ENCODE results near the gene KRT17.
"Not testable (repeated sequence)": the region's sequence is repeated elsewhere in the genome, so short reads cannot be mapped to it uniquely, and the experiment has no call there.

The KRT17 gene

GRCh38 chr17:41631898-41632285 is 7.5 kb upstream of the KRT17 start:
- DNase-seq (ENCODE audit: low read depth), result no peak
- TF ChIP-seq, protein P1, sequence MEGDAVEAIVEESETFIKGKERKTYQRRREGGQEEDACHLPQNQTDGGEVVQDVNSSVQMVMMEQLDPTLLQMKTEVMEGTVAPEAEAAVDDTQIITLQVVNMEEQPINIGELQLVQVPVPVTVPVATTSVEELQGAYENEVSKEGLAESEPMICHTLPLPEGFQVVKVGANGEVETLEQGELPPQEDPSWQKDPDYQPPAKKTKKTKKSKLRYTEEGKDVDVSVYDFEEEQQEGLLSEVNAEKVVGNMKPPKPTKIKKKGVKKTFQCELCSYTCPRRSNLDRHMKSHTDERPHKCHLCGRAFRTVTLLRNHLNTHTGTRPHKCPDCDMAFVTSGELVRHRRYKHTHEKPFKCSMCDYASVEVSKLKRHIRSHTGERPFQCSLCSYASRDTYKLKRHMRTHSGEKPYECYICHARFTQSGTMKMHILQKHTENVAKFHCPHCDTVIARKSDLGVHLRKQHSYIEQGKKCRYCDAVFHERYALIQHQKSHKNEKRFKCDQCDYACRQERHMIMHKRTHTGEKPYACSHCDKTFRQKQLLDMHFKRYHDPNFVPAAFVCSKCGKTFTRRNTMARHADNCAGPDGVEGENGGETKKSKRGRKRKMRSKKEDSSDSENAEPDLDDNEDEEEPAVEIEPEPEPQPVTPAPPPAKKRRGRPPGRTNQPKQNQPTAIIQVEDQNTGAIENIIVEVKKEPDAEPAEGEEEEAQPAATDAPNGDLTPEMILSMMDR (conservative IDR thresholded peaks at IDR 0.05; ENCODE audit: control insufficient read depth, insufficient read depth, low read depth, low read length), result no peak
- H3K4me3 ChIP-seq (ENCODE audit: control insufficient read depth, low read depth, low read length), result no peak overlapping the region

DNA sequence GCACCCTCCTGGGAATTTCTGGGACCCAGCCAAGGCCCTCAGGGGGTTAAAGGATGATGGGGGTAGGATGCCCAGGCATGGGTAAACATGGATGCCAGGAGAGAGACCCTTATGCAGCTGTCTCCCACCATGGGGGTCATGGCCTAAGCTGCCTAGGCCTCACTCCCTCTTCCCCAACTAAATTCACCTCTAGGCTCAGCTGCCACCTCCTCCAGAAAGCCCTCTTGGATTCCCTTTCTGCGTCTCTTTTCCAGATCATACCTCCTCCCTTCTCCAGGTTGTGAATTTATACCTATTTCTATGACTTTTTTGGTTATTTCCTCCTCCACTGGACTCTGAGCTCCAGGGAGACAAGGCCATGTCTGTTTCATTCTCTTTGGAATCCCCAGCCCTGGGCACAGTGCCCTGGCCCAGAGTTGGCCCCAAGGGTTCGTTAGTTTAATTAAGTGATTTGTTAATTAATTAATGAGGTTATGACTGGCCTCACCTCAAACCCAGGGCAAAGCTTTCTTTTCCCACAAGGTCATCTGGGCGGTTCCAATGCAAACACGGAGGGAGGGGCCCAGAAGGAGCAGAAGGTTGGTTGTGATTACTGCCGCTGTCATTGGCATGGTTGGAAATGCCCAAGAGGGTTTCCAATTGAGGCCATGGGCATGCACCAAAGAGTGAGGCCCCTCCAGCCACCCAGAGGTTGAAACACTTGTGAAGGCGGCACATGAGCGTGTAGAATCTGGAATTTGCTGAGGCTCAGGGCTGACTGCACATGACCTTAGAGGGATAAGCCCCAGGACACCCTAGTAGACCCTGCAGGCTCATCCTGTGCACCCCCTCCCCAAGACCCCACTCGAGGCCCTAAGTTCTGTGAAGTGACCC is 6.9 kb upstream of the KRT17 start:
- TF ChIP-seq, protein P1 (conservative IDR thresholded peaks at IDR 0.05; ENCODE audit: control insufficient read depth, insufficient read depth, low read depth, low read length), result no peak
- H3K4me3 ChIP-seq (ENCODE audit: control insufficient read depth, low read depth, low read length), result no peak overlapping the region
- no peak for DNase-seq (ENCODE audit: low read depth)

GRCh38 chr17:41629826-41630670 is 5.7 kb upstream of the KRT17 start:
- TF ChIP-seq, protein P1 (conservative IDR thresholded peaks at IDR 0.05; ENCODE audit: control insufficient read depth, insufficient read depth, low read depth, low read length), result no peak
- H3K4me3 ChIP-seq (ENCODE audit: control insufficient read depth, low read depth, low read length), result no peak overlapping the region
- DNase-seq (ENCODE audit: low read depth), result no peak

DNA sequence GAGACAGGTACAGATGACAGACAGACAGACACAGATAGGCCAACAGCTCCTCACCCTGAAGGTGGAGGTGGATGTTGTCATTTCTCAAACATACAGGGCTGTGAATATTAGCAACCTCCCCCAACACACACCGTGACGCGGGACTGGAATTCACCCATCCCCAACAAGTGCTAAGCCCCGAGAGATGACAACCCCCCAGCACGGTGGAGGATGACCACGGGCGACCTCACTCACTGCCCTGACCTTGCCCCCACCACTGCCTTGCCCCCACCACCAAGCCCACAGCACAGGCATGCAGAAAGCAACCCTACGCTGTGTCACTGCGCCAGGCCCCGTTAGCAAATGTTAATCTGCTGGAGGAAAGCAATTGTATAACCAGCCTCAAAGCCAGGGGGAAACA is 4.9 kb upstream of the KRT17 start:
- DNase-seq (ENCODE audit: low read depth), result no peak
- TF ChIP-seq, protein P1 (conservative IDR thresholded peaks at IDR 0.05; ENCODE audit: control insufficient read depth, insufficient read depth, low read depth, low read length), result no peak
- H3K4me3 ChIP-seq (ENCODE audit: control insufficient read depth, low read depth, low read length), result no peak overlapping the region

DNA sequence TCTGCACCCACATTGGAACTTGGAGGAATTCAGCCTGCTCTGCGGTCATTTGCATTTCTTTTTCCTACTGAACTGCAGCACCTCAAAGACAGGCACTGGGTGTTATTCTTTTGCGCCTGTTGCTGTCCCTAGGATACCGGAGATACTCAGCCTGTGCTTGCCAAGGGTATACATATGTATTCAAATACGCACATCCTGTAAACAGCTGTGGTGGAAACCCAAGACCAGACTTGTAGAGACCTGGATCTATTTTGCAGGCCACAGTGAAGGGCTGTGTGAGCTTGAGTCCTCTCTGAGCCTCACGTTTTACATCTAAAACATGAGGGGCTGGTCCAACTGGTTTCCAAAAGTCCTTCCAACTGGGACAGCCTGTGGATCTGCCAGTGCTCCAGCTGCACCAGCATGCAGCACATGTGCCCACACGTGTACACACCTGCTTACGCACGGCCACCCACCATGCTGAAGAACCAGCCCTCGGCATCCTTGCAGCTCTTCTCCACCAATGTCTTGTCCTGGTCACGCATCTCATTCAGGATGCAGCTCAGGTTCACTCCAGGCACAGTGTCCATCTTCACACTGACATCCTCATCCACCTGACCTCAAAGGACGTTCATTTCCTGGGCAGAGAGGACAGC is 4.4 kb upstream of the KRT17 start:
- not testable (repeated sequence) for H3K4me3 ChIP-seq (ENCODE audit: control insufficient read depth, low read depth, low read length); DNase-seq (ENCODE audit: low read depth)

DNA sequence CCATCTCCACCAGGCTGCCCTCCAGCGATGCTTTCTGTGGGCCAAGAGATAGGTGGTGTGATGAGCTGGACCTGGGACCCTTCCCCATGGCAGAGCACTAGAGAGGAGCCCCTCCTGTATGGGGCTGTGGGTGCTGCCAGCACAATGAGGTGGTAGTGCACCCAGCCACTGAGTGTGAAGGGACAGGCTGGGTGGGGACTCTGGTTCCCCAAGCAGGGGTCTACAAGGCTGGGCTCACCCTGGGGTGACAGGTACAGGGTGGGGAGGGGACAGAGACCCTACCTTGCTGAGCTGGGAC is 3.6 kb upstream of the KRT17 start:
- not testable (repeated sequence) for DNase-seq (ENCODE audit: low read depth); H3K4me3 ChIP-seq (ENCODE audit: control insufficient read depth, low read depth, low read length)

DNA sequence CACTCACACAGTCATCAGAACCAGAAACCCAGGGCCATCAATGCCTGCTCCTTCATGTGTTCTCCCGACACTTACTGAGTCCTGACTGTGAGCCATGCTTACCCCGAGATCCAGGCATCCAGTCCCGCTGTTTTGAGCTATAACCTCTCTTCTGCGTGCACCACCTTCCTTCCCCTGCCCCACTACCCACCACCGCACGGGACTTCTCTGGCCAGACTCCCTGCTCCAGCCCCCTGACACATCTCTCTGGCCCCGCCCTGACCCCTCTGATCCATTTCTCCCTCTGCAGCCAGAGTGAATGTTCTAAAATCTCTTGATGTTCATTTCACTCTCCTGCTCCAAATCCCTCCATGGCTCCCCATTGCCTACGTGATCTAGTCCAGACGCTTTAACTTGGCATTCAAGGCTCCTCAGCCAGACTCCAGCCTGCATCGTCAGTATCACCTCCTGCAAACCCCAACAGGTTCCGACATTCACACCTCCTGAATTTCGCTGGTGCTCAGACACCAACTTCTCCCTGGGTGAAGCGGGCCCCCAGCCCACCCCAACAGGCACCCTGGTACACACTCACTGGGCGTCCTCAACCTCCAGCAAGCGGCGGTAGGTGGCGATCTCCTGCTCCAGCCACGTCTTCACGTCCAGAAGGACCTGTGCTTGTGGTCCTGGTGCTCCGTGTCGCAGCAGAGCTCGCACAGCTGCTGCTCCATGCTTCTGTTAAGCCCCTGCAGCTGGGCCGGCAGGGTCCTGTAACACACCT is 3.1 kb upstream of the KRT17 start:
- no peak overlapping the region for H3K4me3 ChIP-seq (ENCODE audit: control insufficient read depth, low read depth, low read length)

GRCh38 chr17:41626914-41627295 is 2.5 kb upstream of the KRT17 start:
- not testable (repeated sequence) for DNase-seq (ENCODE audit: low read depth)

More for the DNA sequence above, 3.1 kb upstream of the KRT17 start:
- no peak for DNase-seq (ENCODE audit: low read depth)
- TF ChIP-seq, protein P1 (conservative IDR thresholded peaks at IDR 0.05; ENCODE audit: control insufficient read depth, insufficient read depth, low read depth, low read length), result no peak

DNA sequence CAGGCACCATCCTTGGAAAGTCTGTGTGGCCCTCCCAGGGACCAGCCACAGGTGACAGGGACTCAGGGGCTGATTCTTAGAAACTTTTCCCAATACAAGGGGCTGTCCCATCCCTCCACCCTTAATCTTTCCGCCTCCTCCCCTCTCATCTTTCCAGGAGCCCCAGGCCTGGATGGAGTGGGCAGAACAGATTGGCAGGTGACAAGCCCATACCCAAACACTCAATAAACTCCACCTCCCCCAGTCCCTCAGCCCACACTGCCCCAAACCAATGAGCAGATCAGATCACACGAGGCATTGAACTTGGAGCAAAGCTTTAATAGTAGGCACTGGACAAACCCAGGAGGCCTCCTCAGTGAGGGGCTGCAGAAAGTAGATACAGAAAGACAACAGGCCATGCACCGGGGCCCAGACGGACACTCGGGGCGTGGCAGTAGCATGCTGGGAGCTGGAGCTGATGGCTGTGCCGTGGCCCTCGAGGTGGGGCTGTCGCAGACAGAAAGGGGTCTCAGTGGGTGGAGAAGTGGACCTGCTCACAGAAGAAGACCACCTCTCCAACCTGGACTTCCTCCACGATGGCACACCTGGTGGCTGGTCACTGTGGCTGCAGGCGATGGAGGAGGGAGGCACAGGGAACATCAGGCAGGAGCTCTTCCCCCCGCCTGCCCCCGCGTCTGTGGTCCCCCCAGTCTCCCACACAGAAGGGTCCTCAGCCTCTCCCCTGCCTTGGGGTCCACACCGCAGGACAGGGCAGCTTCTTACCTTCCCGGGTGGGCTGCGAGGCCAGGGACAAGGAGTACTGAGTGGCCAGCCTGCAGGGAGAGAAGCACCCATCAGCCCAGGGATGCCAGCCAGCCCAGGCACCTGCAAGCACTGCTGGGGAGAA is 1.9 kb upstream of the KRT17 start:
- DNase-seq (ENCODE audit: low read depth); H3K4me3 ChIP-seq (ENCODE audit: control insufficient read depth, low read depth, low read length): not testable (repeated sequence)

More at GRCh38 chr17:41626914-41627295, 2.5 kb upstream of the KRT17 start:
- not testable (repeated sequence) for H3K4me3 ChIP-seq (ENCODE audit: control insufficient read depth, low read depth, low read length)
